ENCODE results near the gene FARSA. TPM values are rescaled to one million over a fixed set of nuclear protein-coding genes. Genes with fewer than 3 reads are reported as not detected.

Gene FARSA
- total RNA-seq, 1 donor from 2014 or later = 220 TPM

GRCh38 chr19:12873891-12874745 lies 59.4 kb downstream of the FARSA start:
- intact Hi-C loops (cut with micrococcal nuclease) = no loop called here
- no peak for DNase-seq (ENCODE audit: low spot score)
- Mint-ChIP-seq H3K27ac (no peak overlapping the region), H3K4me1 (ENCODE audit: low read depth) (peaks cover 5% of the 10 kb centered on the region), H3K27me3 (ENCODE audit: insufficient read depth) (no peaks in the 10 kb centered on the region), H3K4me3 (no peak overlapping the region), H3K9me3 (no peaks in the 10 kb centered on the region), H3K36me3 (ENCODE audit: low read depth) (peaks cover 24% of the 10 kb centered on the region)

- Mint-ChIP-seq H3K4me3 (peak overlapping the region; percentile 22), H3K4me1 (ENCODE audit: low read depth) (no peaks in the 10 kb centered on the region), H3K36me3 (ENCODE audit: low read depth) (peaks cover 20% of the 10 kb centered on the region), H3K27me3 (ENCODE audit: insufficient read depth) (no peaks in the 10 kb centered on the region), H3K27ac (no peak overlapping the region), H3K9me3 (no peaks in the 10 kb centered on the region)
- DNase-seq (ENCODE audit: low spot score) = peak; percentile 46
- intact Hi-C loops (cut with micrococcal nuclease) = no loop called here
Measured at GRCh38 chr19:12872941-12873890, 60.3 kb downstream of the FARSA start.

Other genes starting within 250 kb of the FARSA start
- 0.73 TPM in 1 of 2 replicates, not detected in the other for gene GNG14, start 245.7 kb downstream of the FARSA start, total RNA-seq
- 11.8 and 12.2 TPM in 2 replicates for gene FBXW9, start 237.1 kb downstream of the FARSA start, total RNA-seq
- 152 and 153 TPM in 2 replicates for gene TNPO2, start 209.8 kb downstream of the FARSA start, total RNA-seq
- 231 and 239 TPM in 2 replicates for gene TRIR, start 199.0 kb downstream of the FARSA start, total RNA-seq
- 68.0 and 70.9 TPM in 2 replicates for gene GET3, start 196.2 kb downstream of the FARSA start, total RNA-seq
- 0.12 TPM in 1 of 2 replicates, not detected in the other for gene BEST2, start 181.9 kb downstream of the FARSA start, total RNA-seq
- gene HOOK2, start 158.2 kb downstream of the FARSA start, total RNA-seq = 13.3 and 15.7 TPM in 2 replicates
- gene JUNB, start 142.2 kb downstream of the FARSA start, total RNA-seq = 311 and 312 TPM in 2 replicates
- gene PRDX2, start 131.9 kb downstream of the FARSA start, total RNA-seq = 277 and 280 TPM in 2 replicates
- gene THSD8, start 131.6 kb downstream of the FARSA start, total RNA-seq = 28.0 and 28.1 TPM in 2 replicates
- gene RNASEH2A, start 127.1 kb downstream of the FARSA start, total RNA-seq = 36.1 and 37.5 TPM in 2 replicates
- gene RTBDN, start 99.1 kb downstream of the FARSA start, total RNA-seq = not detected in 2 replicates
- gene MAST1, start 95.2 kb downstream of the FARSA start, total RNA-seq = 1.4 and 1.7 TPM in 2 replicates
- 22.9 and 23.7 TPM in 2 replicates for gene DNASE2, start 52.3 kb downstream of the FARSA start, total RNA-seq
- gene KLF1, start 46.5 kb downstream of the FARSA start, total RNA-seq = 0.80 and 1.3 TPM in 2 replicates
- 65.9 and 68.8 TPM in 2 replicates for gene GCDH, start 42.6 kb downstream of the FARSA start, total RNA-seq
- gene SYCE2, start 14.4 kb downstream of the FARSA start, total RNA-seq = 1.9 and 4.1 TPM in 2 replicates
- gene CALR, start 4.9 kb upstream of the FARSA start, total RNA-seq = 913 and 933 TPM in 2 replicates
- gene RAD23A, start 12.2 kb upstream of the FARSA start, total RNA-seq = 197 and 202 TPM in 2 replicates
- gene GADD45GIP1, start 23.5 kb upstream of the FARSA start, total RNA-seq = 32.1 and 33.2 TPM in 2 replicates
- 0.10 TPM in 2 replicates for gene DAND5, start 35.9 kb upstream of the FARSA start, total RNA-seq
- 4.5 and 8.0 TPM in 2 replicates for gene NFIX, start 61.8 kb upstream of the FARSA start, total RNA-seq
- 2.4 and 2.5 TPM in 2 replicates for gene LYL1, start 169.1 kb upstream of the FARSA start, total RNA-seq
- 154 and 157 TPM in 2 replicates for gene TRMT1, start 183.0 kb upstream of the FARSA start, total RNA-seq
- 124 TPM in 2 replicates for gene NACC1, start 184.6 kb upstream of the FARSA start, total RNA-seq
- 73.8 and 78.1 TPM in 2 replicates for gene STX10, start 216.7 kb upstream of the FARSA start, total RNA-seq
- 173 and 175 TPM in 2 replicates for gene IER2, start 216.7 kb upstream of the FARSA start, total RNA-seq

All from activated T-helper 1 cell treated with anti-CD3 and anti-CD28 coated beads, Interleukin-12 subunit alpha, Interleukin-12 subunit beta, Interleukin-2, Interleukin-4 antibody, amounts not matched to agents 30 ng/mL and 10 ng/mL and 1 ng/mL, durations not matched to agents 14 hours and 24 hours and 36 hours (primary cell).